Gastroesophageal sphincter (tissue), 4 donors: ENCODE measurements around the gene MS4A10. TPM values are rescaled to one million over a fixed set of nuclear protein-coding genes. Genes with fewer than 3 reads are reported as not detected.

Experiments
- ATAC-seq: fragments of 150-250 bp; one replicate; pipeline ENCODE4 v1.9.1; 2016; ENCODE audit warnings: mild to moderate bottlenecking, moderate library complexity
- H3K27ac ChIP-seq, 4 donors: fragments of 200-600 bp; sonication (generic) in 3 of 4; 1 replicate in 3 of 4; 2 replicates in 1 of 4; pipeline ENCODE4 v1.5.1; 2016 to 2019
- H3K27me3 ChIP-seq: fragments of 200-600 bp; sonication (generic); one replicate; pipeline ENCODE4 v1.5.1; 2019
- H3K36me3 ChIP-seq, 2 donors: fragments of 200-600 bp; sonication (generic); one replicate each; pipeline ENCODE4 v1.5.1; 2019; ENCODE audit warnings: control low read depth in 1 of 2
- H3K4me1 ChIP-seq, 3 donors: fragments of 200-600 bp; sonication (generic); 1 replicate in 2 of 3; 2 replicates in 1 of 3; pipeline ENCODE4 v1.5.1; 2016 to 2019; ENCODE audit warnings: control low read depth in 2 of 3
- H3K4me3 ChIP-seq, 2 donors: fragments of 200-600 bp; sonication (generic); one replicate each; pipeline ENCODE4 v1.5.1; 2019; ENCODE audit warnings: mild to moderate bottlenecking in 1 of 2, moderate library complexity in 1 of 2
- H3K9me3 ChIP-seq, 3 donors: fragments of 200-600 bp; sonication (generic); one replicate each; pipeline ENCODE4 v1.5.1; 2017 to 2019; ENCODE audit warnings: control low read depth in 2 of 3
- EP300 ChIP-seq: sonication (generic); formaldehyde crosslinking; IDR thresholded peaks from one replicate; pipeline ENCODE4 v1.6.1; 2017; ENCODE audit warnings: antibody characterized with exemption, mild to moderate bottlenecking
- POLR2A ChIP-seq, 2 donors: fragments of 450-650 bp; IDR thresholded peaks; one replicate each; pipeline ENCODE4 v1.6.1; 2017; ENCODE audit warnings: antibody characterized with exemption in 2 of 2, mild to moderate bottlenecking in 2 of 2, moderate library complexity in 1 of 2
- POLR2AphosphoS5 ChIP-seq: sonication (generic); formaldehyde crosslinking; IDR thresholded peaks from one replicate; pipeline ENCODE4 v1.6.1; 2017; ENCODE audit warnings: antibody characterized with exemption
- WGBS, 2 donors: methylation state at CpG; one replicate each; pipeline ENCODE4 v1.1.5; 2018; ENCODE audit warnings: low coverage in 1 of 2; 5-methylcytosine and 5-hydroxymethylcytosine counted together
- total RNA-seq, 4 donors: library from RNA; depleted of rRNA; stranded (reverse); fragments of >200 nt; gene quantifications; one replicate each; pipeline ENCODE4 v1.1.0, GENCODE V29; 2016
- TF ChIP-seq, protein P1 (sequence below), 4 experiments: fragments of 200-600 bp in 2 of 4; fragments of 450-650 bp in 2 of 4; sonication (generic) in 1 of 4; IDR thresholded peaks; one replicate each; pipeline ENCODE4 v1.5.1; 2017 to 2019; ENCODE audit warnings: antibody characterized with exemption in 4 of 4, mild to moderate bottlenecking in 2 of 4, moderate library complexity in 2 of 4

The MS4A10 gene
- total RNA-seq, 4 donors from 2014 or later: not detected

DNA sequence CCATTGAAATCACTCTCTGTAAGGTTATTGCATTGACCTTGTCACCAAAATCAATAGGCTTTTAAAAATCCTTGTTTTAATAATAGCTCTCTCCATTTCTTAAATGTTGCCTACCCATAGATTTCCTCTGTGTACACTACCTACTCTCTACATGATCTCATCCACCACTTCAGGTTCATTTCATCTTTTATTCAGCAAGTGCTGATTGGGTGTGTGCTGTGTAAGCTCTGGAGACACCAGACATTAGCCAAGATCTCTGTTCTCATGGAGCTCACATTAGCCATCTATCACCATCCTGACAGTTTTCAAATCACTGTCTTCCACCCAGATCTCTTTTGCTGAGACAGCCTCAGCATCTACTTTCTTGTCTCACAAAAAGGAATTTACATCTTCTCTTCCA lies 4.4 kb upstream of the MS4A10 start:
- Histone ChIP-seq H3K27me3 (no peaks in the 10 kb centered on the region), H3K4me1 (peaks cover 0 to 14% (median 0%) of the 10 kb centered on the region in 3 donors), H3K9me3 (no peaks in the 10 kb centered on the region), H3K4me3 (no peak overlapping the region), H3K36me3 (no peaks in the 10 kb centered on the region), H3K27ac (no peak overlapping the region)
- TF ChIP-seq, protein P1, sequence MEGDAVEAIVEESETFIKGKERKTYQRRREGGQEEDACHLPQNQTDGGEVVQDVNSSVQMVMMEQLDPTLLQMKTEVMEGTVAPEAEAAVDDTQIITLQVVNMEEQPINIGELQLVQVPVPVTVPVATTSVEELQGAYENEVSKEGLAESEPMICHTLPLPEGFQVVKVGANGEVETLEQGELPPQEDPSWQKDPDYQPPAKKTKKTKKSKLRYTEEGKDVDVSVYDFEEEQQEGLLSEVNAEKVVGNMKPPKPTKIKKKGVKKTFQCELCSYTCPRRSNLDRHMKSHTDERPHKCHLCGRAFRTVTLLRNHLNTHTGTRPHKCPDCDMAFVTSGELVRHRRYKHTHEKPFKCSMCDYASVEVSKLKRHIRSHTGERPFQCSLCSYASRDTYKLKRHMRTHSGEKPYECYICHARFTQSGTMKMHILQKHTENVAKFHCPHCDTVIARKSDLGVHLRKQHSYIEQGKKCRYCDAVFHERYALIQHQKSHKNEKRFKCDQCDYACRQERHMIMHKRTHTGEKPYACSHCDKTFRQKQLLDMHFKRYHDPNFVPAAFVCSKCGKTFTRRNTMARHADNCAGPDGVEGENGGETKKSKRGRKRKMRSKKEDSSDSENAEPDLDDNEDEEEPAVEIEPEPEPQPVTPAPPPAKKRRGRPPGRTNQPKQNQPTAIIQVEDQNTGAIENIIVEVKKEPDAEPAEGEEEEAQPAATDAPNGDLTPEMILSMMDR (IDR thresholded peaks at IDR 0.05): no peak
- TF ChIP-seq POLR2AphosphoS5: no peak
- no peak for TF ChIP-seq POLR2A (IDR thresholded peaks at IDR 0.05)
- TF ChIP-seq EP300: no peak
- no peak for ATAC-seq

GRCh38 chr11:60781286-60781980 lies 3.7 kb upstream of the MS4A10 start:
- Histone ChIP-seq H3K9me3 (no peaks in the 10 kb centered on the region), H3K36me3 (no peaks in the 10 kb centered on the region), H3K4me3 (no peak overlapping the region), H3K27me3 (no peaks in the 10 kb centered on the region), H3K27ac (no peak overlapping the region), H3K4me1 (peaks cover 0 to 18% (median 0%) of the 10 kb centered on the region in 3 donors)
- no peak for ATAC-seq
- no peak for TF ChIP-seq EP300
- TF ChIP-seq POLR2AphosphoS5: no peak
- TF ChIP-seq POLR2A (IDR thresholded peaks at IDR 0.05): no peak
- TF ChIP-seq, protein P1 (IDR thresholded peaks at IDR 0.05): no peak
- WGBS, 2 donors: 73 to 76% methylated on average over 5 to 7 of the region's 7 CpGs

DNA sequence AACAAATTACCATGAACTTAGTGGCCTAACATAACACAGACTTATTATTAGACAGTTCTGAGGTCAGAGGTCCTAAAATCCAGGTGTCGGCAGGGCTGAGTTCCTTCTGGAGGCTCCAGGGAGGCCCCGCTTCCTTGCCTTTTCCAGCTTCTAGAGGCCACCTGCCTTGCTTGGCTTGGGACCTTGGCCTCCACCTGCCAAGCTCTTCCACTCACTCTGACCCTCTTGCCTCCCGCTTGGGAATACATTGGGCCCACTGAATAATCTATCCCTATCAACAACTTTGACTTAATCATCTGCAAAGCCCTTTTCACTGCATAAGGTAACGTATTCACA lies 3.2 kb upstream of the MS4A10 start:
- H3K4me3 ChIP-seq: no peak overlapping the region
- peaks cover 2 to 23% (median 3%) of the 10 kb centered on the region in 3 donors for H3K4me1 ChIP-seq
- 94 to 100% methylated on average over 1 to 2 of the region's 4 CpGs for WGBS, 2 donors
- TF ChIP-seq, protein P1 (IDR thresholded peaks at IDR 0.05): no peak
- TF ChIP-seq POLR2AphosphoS5: no peak
- no peak for ATAC-seq
- no peaks in the 10 kb centered on the region for H3K27me3 ChIP-seq
- H3K9me3 ChIP-seq: no peaks in the 10 kb centered on the region
- no peaks in the 10 kb centered on the region for H3K36me3 ChIP-seq
- H3K27ac ChIP-seq: no peak overlapping the region

- no peak for ATAC-seq
- TF ChIP-seq POLR2AphosphoS5: no peak
- TF ChIP-seq, protein P1 (IDR thresholded peaks at IDR 0.05): no peak
- TF ChIP-seq EP300: no peak
- no peak for TF ChIP-seq POLR2A (IDR thresholded peaks at IDR 0.05)
- H3K4me3 ChIP-seq: no peak overlapping the region
- peaks cover 2 to 29% (median 8%) of the 10 kb centered on the region in 3 donors for H3K4me1 ChIP-seq
- no peaks in the 10 kb centered on the region for H3K9me3 ChIP-seq
- no peaks in the 10 kb centered on the region for H3K36me3 ChIP-seq
- H3K27me3 ChIP-seq: no peaks in the 10 kb centered on the region
- no peak overlapping the region for H3K27ac ChIP-seq
- WGBS, 2 donors: 88% methylated on average over 7 of the region's 12 CpGs; no CpG with 5 or more reads in 1 of the 2 donors
Measured at GRCh38 chr11:60782393-60783140, 2.6 kb upstream of the MS4A10 start.

DNA sequence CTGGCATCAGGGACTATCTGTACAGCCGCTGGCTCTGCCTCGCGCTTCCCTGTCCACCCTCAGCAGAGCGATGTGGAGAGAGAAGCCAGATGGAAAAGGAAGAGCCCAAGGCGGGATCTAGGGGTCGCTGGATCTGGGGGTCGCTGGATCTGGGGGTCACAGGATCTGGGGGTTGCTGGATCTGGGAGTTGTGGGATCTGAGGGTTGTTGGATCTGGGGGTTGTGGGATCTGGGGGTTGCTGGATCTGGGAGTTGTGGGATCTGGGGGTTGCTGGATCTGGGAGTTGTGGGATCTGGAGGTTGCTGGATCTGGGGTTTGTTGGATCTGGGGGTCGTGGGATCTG lies 2.0 kb upstream of the MS4A10 start:
- H3K9me3 ChIP-seq: no peaks in the 10 kb centered on the region
- TF ChIP-seq, protein P1 (IDR thresholded peaks at IDR 0.05): no peak
- peaks cover 2 to 31% (median 9%) of the 10 kb centered on the region in 3 donors for H3K4me1 ChIP-seq
- ATAC-seq: no peak
- no peak overlapping the region for H3K4me3 ChIP-seq
- no peaks in the 10 kb centered on the region for H3K36me3 ChIP-seq
- WGBS, 2 donors: 94% methylated on average over 7 of the region's 8 CpGs; no CpG with 5 or more reads in 1 of the 2 donors
- H3K27ac ChIP-seq: no peak overlapping the region
- no peaks in the 10 kb centered on the region for H3K27me3 ChIP-seq
